Testis (tissue), 3 donors: ENCODE results near the gene MAJIN. TPM values are rescaled to one million over a fixed set of nuclear protein-coding genes. Genes with fewer than 3 reads are reported as not detected.

ENCODE experiments used
- DNase-seq: peaks from one replicate; pipeline ENCODE4 v3.0.0-alpha.2; 2019
- H3K27ac ChIP-seq, 2 donors: fragments of 200-600 bp; sonication (generic); one replicate each; pipeline ENCODE4 v1.5.1; 2019
- H3K27me3 ChIP-seq: fragments of 200-600 bp; sonication (generic); one replicate; pipeline ENCODE4 v1.5.1; 2019
- H3K36me3 ChIP-seq: fragments of 200-600 bp; sonication (generic); one replicate; pipeline ENCODE4 v1.5.1; 2017; ENCODE audit warnings: low read depth; ENCODE audit errors: missing control alignments
- H3K4me1 ChIP-seq: fragments of 200-600 bp; sonication (generic); one replicate; pipeline ENCODE4 v1.5.1; 2019
- H3K4me3 ChIP-seq, 2 donors: fragments of 200-600 bp; sonication (generic); one replicate each; pipeline ENCODE4 v1.5.1; 2017 to 2019
- H3K9me3 ChIP-seq: fragments of 200-600 bp; sonication (generic); one replicate; pipeline ENCODE4 v1.5.1; 2017
- POLR2A ChIP-seq: fragments of 450-650 bp; IDR thresholded peaks from one replicate; pipeline ENCODE4 v1.6.1; 2017; ENCODE audit warnings: antibody characterized with exemption, mild to moderate bottlenecking, moderate library complexity
- WGBS, 2 donors: methylation state at CpG; one replicate each; pipeline ENCODE4 v1.1.5; 2018; 5-methylcytosine and 5-hydroxymethylcytosine counted together
- intact Hi-C: fragments of 100-400 bp; cut with DNase I; formaldehyde crosslinking; loops from one replicate; pipeline ENCODE4 v1.15.1; 2023; ENCODE audit warnings: low total_unique reads
- polyA plus RNA-seq: library from polyadenylated mRNA; stranded (reverse); fragments of 350-450 nt; fragmentation: Illumina TruSeq; extraction: RNeasy Lipid Tissue Mini Kit (QIAGEN cat#74804); gene quantifications from one replicate; pipeline ENCODE4 v1.2.3, GENCODE V29; 2014; ENCODE audit warnings: low read depth, low replicate concordance; ENCODE audit not compliant: insufficient read depth
- total RNA-seq, 2 donors: library from RNA; depleted of rRNA; stranded (reverse); fragments of >200 nt; gene quantifications; one replicate each; pipeline ENCODE4 v1.2.3, GENCODE V29; 2016
- TF ChIP-seq, protein P1 (sequence below), 3 experiments: fragments of 450-650 bp in 2 of 3; fragments of 200-600 bp in 1 of 3; sonication (generic) in 1 of 3; IDR thresholded peaks; one replicate each; pipeline ENCODE4 v1.5.1; 2016 to 2019; ENCODE audit warnings: antibody characterized with exemption in 3 of 3, mild to moderate bottlenecking in 2 of 3, moderate library complexity in 1 of 3

MAJIN gene
- total and polyA plus RNA-seq, 3 donors from 2014 or later: 14.4 to 36.4 (median 34.8) TPM

GRCh38 chr11:65017937-65018336 lies 46.0 kb upstream of the MAJIN start:
- Histone ChIP-seq H3K4me1 (no peaks in the 10 kb centered on the region), H3K9me3 (no peaks in the 10 kb centered on the region), H3K36me3 (no peaks in the 10 kb centered on the region), H3K27ac (no peak overlapping the region), H3K27me3 (no peaks in the 10 kb centered on the region), H3K4me3 (no peak overlapping the region)
- 94 to 99% methylated on average over 6 of the region's 6 CpGs for whole genome bisulfite sequencing, 2 donors
- no peak for DNase-seq
- TF ChIP-seq, protein P1, sequence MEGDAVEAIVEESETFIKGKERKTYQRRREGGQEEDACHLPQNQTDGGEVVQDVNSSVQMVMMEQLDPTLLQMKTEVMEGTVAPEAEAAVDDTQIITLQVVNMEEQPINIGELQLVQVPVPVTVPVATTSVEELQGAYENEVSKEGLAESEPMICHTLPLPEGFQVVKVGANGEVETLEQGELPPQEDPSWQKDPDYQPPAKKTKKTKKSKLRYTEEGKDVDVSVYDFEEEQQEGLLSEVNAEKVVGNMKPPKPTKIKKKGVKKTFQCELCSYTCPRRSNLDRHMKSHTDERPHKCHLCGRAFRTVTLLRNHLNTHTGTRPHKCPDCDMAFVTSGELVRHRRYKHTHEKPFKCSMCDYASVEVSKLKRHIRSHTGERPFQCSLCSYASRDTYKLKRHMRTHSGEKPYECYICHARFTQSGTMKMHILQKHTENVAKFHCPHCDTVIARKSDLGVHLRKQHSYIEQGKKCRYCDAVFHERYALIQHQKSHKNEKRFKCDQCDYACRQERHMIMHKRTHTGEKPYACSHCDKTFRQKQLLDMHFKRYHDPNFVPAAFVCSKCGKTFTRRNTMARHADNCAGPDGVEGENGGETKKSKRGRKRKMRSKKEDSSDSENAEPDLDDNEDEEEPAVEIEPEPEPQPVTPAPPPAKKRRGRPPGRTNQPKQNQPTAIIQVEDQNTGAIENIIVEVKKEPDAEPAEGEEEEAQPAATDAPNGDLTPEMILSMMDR (IDR thresholded peaks at IDR 0.05): no peak
- no peak for TF ChIP-seq POLR2A
- intact Hi-C loops: loop anchor here (10.0 kb wide), 2 partner anchors 97 to 173 kb away; partner anchors contain the start of genes CDC42BPG, TM7SF2 and ZNHIT2

GRCh38 chr11:65016705-65017104 lies 44.8 kb upstream of the MAJIN start:
- Histone ChIP-seq H3K36me3 (no peaks in the 10 kb centered on the region), H3K27ac (no peak overlapping the region), H3K9me3 (no peaks in the 10 kb centered on the region), H3K4me3 (no peak overlapping the region), H3K27me3 (no peaks in the 10 kb centered on the region), H3K4me1 (no peaks in the 10 kb centered on the region)
- WGBS, 2 donors: 75 to 84% methylated on average over 4 of the region's 4 CpGs
- TF ChIP-seq POLR2A: no peak
- TF ChIP-seq, protein P1 (IDR thresholded peaks at IDR 0.05): no peak
- intact Hi-C loops: loop anchor here (10.0 kb wide), 2 partner anchors 98 to 172 kb away; partner anchors contain the start of genes CDC42BPG, TM7SF2 and ZNHIT2
- DNase-seq: no peak

- Histone ChIP-seq H3K4me3 (peak overlapping the region; percentile 55 to 88), H3K9me3 (no peaks in the 10 kb centered on the region), H3K4me1 (no peaks in the 10 kb centered on the region), H3K36me3 (no peaks in the 10 kb centered on the region), H3K27me3 (no peaks in the 10 kb centered on the region), H3K27ac (peak overlapping the region; percentile 90 to 98)
- TF ChIP-seq, protein P1 (IDR thresholded peaks at IDR 0.05): no peak
- no peak for TF ChIP-seq POLR2A
- intact Hi-C loops: loop anchor here (10.0 kb wide), 2 partner anchors 100 to 170 kb away; partner anchors contain the start of genes CDC42BPG, TM7SF2 and ZNHIT2
- 25 to 34% methylated on average over 14 to 23 of the region's 23 CpGs for WGBS, 2 donors
- no peak for DNase-seq
These were observed 42.9 kb upstream of the MAJIN start for GRCh38 chr11:65014726-65015227.

GRCh38 chr11:65013888-65014725 lies 42.2 kb upstream of the MAJIN start, which contains the start of gene ARL2:
TSS of gene ARL2 (plus strand) at chr11:65014160. CDS start at chr11:65014208, 48 bp downstream.
- peak within 1 kb of the TSS; percentile 55 to 88 for H3K4me3 ChIP-seq
- no peaks in the 10 kb centered on the region for H3K27me3 ChIP-seq
- H3K9me3 ChIP-seq: no peaks in the 10 kb centered on the region
- peak within 1 kb of the TSS; percentile 90 to 98 for H3K27ac ChIP-seq
- no peaks in the 10 kb centered on the region for H3K36me3 ChIP-seq
- TF ChIP-seq, protein P1 (IDR thresholded peaks at IDR 0.05): peak; percentile 85 to 92 (median 86)
- no peak for TF ChIP-seq POLR2A
- WGBS, 2 donors: 0 to 1% methylated on average over 2 to 48 of the region's 96 CpGs
- no peaks in the 10 kb centered on the region for H3K4me1 ChIP-seq
- DNase-seq: peak; percentile 94
- intact Hi-C loops: loop anchor here (10.0 kb wide), 2 partner anchors 101 to 169 kb away; partner anchors contain the start of genes CDC42BPG, TM7SF2 and ZNHIT2
